SK-N-SH (cell line): ENCODE results near the gene RAB10.

Experiments used
- EP300 ChIP-seq, 2 experiments: IDR thresholded peaks; 2 replicates each; pipeline versions ENCODE4 v1.4.0 to v1.6.1; 2012; ENCODE audit warnings: borderline replicate concordance in 1 of 2, low read depth in 1 of 2, low read length in 1 of 2
- GABPA ChIP-seq: IDR thresholded peaks from 2 replicates; pipeline ENCODE4 v1.4.0; 2012; ENCODE audit warnings: low read depth, mild to moderate bottlenecking
- GATA2 ChIP-seq: sonication (generic); formaldehyde crosslinking; IDR thresholded peaks from 2 replicates; pipeline ENCODE4 v1.5.0; 2020; ENCODE audit warnings: mild to moderate bottlenecking, missing genetic modification reagents
- MXI1 ChIP-seq: IDR thresholded peaks from 2 replicates; pipeline ENCODE4 v1.6.1; 2012; ENCODE audit warnings: mild to moderate bottlenecking, low read depth, low read length, improper control_type of control experiment
- NRF1 ChIP-seq: IDR thresholded peaks from 2 replicates; pipeline ENCODE4 v1.6.1; 2012; ENCODE audit warnings: low read depth, mild to moderate bottlenecking, low read length
- POLR2AphosphoS5 ChIP-seq: IDR thresholded peaks from 2 replicates; pipeline ENCODE4 v1.6.1; 2012; ENCODE audit warnings: low read depth, low read length
- TCF12 ChIP-seq: IDR thresholded peaks from 2 replicates; pipeline ENCODE4 v1.4.0; 2012
- TEAD4 ChIP-seq: IDR thresholded peaks from 2 replicates; pipeline ENCODE4 v1.4.0; 2012; ENCODE audit warnings: mild to moderate bottlenecking, borderline replicate concordance; ENCODE audit not compliant: insufficient read depth
- TF ChIP-seq, protein P1 (sequence below): fragments of 200-600 bp; sonication (generic); IDR thresholded peaks from 2 replicates; pipeline ENCODE4 v1.6.1; 2017; ENCODE audit warnings: antibody characterized with exemption, mild to moderate bottlenecking, moderate library complexity
- TF ChIP-seq, protein P2 (sequence below): fragments of 150-350 bp; IDR thresholded peaks from 2 replicates; pipeline ENCODE4 v1.6.1; 2017; ENCODE audit warnings: antibody characterized with exemption, low read length, low read depth, borderline replicate concordance

DNA sequence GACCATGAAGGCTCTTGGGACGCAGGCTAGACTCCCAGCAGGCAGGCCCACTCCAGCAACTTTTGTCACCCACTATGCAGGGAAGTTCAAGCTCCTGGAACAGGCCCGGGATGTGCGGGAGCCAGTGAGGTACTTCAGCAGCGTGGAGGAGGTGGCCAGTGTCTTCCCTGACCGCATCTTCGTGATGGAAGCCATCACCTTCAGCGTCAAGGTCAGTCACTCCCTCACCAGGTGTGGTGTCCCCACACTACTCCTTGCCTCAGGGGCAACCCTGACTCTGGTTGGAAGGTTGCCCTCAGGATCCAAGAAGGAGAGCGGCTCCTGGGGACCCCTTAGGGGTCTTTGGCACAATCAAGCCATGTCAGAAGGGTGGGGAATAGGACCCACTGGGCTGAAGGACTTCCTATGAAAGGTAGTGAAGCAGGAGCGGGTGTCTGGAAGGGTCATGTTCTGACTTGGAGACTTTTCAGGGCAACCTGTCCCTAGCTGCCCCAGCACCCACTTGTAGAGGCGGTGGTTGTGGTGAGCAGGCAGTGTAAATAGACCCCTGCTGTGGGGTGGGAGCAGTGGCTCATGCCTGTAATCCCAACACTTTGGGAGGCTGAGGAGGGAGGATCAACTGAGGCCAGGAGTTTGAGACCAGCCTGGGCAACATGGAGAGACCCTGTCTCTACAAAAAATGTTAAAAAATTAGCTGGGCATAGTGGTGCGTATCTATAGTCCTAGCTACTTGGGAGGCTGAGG is 149.2 kb downstream of the RAB10 start:
- no peak for TF ChIP-seq TEAD4
- no peak for TF ChIP-seq TCF12
- TF ChIP-seq NRF1, result no peak
- TF ChIP-seq, protein P1, sequence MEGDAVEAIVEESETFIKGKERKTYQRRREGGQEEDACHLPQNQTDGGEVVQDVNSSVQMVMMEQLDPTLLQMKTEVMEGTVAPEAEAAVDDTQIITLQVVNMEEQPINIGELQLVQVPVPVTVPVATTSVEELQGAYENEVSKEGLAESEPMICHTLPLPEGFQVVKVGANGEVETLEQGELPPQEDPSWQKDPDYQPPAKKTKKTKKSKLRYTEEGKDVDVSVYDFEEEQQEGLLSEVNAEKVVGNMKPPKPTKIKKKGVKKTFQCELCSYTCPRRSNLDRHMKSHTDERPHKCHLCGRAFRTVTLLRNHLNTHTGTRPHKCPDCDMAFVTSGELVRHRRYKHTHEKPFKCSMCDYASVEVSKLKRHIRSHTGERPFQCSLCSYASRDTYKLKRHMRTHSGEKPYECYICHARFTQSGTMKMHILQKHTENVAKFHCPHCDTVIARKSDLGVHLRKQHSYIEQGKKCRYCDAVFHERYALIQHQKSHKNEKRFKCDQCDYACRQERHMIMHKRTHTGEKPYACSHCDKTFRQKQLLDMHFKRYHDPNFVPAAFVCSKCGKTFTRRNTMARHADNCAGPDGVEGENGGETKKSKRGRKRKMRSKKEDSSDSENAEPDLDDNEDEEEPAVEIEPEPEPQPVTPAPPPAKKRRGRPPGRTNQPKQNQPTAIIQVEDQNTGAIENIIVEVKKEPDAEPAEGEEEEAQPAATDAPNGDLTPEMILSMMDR, result no peak
- no peak for TF ChIP-seq GABPA
- TF ChIP-seq EP300 (IDR thresholded peaks at IDR 0.05; ENCODE audit: borderline replicate concordance in 1 of 2, low read depth in 1 of 2, low read length in 1 of 2), result no peak
- no peak for TF ChIP-seq MXI1
- no peak for TF ChIP-seq GATA2
- no peak for TF ChIP-seq POLR2AphosphoS5
- TF ChIP-seq, protein P2, sequence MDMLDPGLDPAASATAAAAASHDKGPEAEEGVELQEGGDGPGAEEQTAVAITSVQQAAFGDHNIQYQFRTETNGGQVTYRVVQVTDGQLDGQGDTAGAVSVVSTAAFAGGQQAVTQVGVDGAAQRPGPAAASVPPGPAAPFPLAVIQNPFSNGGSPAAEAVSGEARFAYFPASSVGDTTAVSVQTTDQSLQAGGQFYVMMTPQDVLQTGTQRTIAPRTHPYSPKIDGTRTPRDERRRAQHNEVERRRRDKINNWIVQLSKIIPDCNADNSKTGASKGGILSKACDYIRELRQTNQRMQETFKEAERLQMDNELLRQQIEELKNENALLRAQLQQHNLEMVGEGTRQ, result no peak
